Activated CD4-positive, alpha-beta T cell treated with anti-CD3 and anti-CD28 coated beads, Interleukin-2, Interleukin-4, amounts not matched to agents 100 ng/mL and 50 ng/mL, durations not matched to agents 16 hours and 8 hours (primary cell): ENCODE measurements around the gene ELFN1.

Source experiments
- DNase-seq: peaks from one replicate; pipeline ENCODE4 v3.0.0-alpha.2; 2020; ENCODE audit warnings: low spot score

Gene ELFN1

DNA sequence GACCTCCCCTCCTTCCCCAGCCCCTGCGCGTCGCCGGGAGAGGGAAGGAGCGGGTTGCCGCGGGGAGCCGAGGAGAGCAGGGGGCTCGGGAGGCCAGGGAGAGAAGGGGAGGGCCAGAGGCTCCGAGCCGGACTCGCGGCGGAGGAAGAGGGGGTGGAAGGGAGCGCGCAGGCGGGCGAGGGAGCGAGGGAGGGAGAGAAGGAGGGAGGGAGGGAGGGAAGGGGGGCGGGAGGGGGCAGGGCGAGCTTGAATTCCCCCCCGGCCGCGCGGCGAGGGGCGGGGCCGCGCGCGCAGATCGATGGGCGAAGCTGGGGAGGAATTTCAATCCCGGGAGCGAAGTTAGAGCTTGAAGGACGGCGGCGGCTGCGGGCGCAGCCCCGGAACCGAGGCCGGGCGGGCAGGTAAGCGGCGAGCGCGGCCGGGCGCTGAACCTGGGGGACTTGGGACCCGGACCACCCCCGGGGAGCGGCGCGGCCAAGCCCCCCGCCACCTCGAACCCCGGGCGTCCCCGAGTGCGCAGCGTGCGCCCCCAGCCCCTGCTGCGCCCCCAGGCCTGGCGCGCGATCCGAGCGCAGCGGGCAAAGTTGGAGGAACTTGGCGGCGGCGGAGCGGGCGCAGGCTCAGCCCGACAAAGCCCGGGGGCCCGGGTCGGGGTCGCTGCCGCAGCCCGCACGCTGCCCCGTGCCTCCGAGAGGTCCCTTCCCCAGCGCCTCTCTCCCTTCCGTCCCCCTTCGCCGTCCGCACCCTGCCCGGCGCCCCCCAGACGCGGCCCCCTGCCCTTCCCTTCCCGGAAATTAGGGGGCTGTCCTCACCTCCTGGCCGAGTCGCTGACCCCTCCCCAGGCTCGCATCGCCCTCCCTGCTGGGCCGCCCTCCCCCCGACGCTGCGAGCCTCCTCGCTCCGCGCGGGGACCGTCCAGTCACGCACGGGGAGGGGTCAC, at the start of gene ELFN1:
ELFN1 (plus strand) TSS at position 324 of the 940 bp plus-strand sequence. CDS start 74,320 bp downstream, outside the sequence.
- no peak for DNase-seq

DNA sequence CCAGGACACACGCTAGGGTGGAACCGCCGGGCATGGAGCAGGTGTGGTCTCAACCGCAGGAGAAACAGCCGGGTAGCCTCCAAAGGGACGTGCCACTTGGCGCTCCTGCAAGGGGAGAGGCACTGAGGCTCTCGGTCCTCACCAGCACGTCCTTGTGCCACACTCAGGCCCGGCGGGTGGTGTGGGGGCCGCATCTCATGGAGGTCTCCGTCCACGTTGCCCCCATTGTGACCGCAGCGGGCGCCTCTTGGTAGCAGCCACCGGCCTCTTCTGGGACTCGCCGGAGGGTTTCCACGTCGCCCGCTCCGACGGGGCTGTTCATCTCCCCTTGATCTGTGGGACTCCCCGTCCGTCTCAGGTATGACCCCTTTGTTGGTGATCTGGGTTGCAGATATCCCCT, 49.2 kb upstream of the ELFN1 start:
- DNase-seq, result no peak

DNA sequence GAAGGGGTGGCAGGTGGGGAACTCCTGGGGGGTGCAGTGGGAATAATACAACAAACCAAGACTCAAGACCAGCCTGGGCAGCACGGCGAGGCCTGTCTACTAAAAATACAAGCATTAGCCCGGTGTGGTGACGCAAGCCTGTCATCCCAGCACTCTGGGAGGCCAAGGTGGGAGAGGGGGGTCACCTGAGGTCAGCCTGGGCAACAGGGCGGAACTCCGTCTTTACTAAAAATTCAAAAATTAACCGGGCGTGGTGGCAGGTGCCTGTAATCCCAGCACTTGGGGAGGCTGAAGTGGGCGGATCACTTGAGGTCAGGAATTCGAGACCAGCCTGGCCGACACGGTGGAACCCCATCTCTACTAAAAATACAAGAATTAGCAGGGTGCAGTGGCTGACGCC, 48.4 kb upstream of the ELFN1 start:
- DNase-seq, result no peak

DNA sequence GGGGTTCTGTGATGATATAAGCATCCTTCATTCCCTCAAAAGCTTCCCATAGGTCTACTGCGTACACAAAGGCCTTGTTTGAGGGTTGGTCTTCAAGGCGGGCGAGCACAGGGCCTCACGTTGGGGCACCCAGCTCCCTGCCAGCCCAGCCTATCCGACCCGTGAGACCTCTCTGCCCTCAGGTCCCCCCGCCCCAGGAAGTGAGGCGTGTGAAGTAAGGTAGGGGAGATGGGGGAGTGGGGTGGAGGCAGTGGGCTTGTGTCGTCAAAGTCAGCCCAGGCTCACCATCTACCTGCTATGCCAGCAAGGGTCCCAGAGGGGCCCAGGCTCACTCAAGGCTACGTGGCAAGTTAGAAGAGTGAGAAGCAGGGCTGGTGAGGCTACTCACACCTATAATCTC, 47.6 kb upstream of the ELFN1 start:
- DNase-seq, result no peak

DNA sequence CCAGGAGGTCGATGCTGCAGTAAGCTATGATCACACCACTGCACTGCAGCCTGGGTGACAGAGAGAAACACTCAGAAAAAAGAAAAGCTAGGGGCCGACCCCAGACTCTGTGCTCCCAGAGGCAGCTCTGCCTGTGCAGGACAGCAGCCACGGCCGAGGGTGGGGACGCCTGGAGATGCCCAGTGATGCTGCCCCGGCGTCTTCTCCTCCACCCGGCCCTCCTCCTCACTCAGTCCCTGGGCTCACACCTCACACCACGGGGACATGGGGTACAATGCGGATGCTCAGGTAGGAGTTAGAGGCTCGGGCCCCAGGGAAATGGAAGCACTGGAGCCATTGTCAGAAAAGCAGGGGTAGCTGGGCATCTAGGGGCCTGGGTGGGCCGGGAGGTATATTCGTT, 46.3 kb upstream of the ELFN1 start:
- DNase-seq, result no peak

DNA sequence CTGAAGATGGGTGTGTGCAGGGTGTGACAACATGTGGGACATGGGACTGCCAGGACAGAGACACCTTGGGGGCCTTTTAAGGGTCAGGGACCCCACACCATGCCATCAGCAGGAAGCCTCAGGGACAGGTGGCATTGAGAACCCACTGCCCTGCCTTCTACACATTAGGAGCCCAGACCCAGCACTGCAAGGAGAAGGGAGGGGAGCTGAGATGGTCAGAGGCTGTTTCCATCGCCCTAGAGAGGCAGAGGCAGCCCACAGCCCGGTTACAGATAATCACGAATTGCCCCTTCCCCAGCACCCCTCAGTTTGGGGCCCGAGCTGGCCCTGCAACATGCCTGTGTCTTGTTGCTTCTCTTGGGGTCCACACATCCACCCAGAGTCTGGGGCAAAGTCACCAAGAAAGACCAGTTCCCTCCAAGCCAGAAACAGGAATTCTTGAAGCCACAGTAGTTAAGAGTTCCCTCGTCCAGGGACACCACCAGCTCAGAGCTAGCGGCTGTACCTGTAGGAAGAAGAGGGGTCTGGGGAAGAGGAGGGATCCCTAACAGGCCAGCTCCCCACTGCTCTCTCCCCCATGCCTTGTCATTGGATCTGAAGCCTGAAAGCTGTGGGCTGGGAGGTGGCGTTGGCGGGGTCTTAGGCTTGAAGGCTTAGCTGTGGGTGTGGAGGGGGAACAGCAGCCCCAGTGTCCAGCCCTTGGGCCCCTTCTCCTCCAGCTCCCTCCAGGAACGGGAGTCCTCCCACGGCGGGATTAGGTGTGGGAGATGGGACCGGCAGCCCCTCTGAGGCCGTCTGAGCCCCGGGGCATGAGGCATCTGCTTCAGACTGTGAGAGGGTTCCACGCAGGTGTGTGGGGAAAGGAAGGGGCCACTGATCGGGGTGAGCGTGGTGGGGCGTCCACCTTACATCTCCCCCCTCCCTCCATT, 44.8 kb upstream of the ELFN1 start:
- no peak for DNase-seq

DNA sequence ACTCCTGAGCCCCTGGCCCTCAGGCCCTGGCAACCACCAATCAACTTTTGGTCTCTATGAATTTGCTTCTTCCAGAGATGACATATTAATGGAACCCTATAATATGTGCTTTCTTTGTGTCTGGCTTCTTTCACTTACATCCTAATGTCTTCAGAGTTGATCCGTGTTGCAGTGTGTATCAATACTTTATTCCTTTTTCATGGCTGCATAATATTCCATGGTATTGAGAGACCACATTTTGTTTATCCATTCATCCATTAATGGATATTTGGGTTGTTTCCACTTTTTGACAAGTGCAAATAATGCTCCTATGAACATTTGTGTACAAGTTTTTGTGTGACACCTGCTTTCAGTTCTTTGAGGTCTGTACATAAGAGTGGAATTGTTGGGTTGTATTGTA, 43.3 kb upstream of the ELFN1 start:
- no peak for DNase-seq

DNA sequence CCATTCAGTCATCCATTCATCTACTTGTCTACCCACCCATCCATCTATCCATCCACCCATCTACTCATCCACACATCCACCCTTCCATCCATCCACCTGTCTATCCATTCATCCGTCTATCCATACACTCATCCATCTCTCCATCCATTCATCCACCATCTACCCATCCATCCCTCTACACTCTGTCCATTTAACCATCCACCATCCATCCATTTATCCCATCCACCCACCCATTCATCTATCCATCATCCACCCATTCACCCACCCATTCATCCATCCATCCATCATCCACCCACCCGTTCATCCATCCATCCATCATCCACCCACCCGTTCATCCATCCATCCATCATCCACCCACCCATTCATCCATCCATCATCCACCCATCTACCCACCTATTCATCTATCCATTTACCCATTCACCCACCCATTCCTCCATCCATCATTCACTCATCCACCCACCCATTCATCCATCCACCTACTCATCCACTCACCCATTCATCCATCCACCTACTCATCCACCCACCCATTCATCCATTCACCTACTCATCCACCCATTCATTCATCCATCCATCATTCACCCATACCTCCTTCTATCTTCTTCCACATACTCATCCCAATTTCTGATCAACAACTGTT, 39.3 kb upstream of the ELFN1 start:
- DNase-seq, result no peak

DNA sequence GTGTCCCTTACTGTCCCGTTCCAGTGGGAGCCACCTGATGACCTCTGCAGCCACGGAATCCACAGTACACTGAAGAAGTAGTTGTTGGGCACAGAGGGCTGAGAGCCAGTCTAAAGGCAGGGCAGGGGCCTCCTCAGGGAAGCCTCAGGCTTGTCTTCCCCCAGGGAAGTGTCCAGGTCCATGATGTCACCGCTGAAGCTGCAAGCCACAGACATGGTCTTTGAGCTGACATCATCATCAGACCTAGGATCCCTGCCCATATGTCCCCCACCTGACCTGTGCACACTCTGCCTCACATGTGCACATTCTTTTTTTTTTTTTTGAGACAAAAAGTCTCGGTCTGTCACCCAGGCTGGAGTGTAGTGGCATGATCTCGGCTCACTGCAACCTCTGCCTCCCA, 38.4 kb upstream of the ELFN1 start:
- DNase-seq, result no peak

DNA sequence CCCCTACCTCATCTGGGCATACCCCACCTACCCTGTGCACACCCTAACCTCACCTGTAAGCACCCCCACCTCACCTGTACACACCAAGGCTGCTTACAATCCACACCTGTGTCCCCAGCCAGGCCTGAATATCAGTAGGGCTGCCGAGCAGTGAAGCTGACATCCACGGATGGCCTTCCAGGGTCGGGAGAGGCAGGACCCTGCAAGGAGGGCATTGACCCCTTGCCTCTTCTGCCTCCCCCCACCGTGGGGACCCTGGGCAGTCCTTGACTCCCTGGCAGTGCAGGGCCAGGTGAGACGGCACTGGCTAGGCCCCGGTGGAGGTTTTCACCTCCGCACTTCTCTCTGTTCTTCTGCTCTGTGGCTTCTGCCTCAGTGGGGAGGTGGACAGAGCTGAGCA, 37.6 kb upstream of the ELFN1 start:
- DNase-seq, result no peak

DNA sequence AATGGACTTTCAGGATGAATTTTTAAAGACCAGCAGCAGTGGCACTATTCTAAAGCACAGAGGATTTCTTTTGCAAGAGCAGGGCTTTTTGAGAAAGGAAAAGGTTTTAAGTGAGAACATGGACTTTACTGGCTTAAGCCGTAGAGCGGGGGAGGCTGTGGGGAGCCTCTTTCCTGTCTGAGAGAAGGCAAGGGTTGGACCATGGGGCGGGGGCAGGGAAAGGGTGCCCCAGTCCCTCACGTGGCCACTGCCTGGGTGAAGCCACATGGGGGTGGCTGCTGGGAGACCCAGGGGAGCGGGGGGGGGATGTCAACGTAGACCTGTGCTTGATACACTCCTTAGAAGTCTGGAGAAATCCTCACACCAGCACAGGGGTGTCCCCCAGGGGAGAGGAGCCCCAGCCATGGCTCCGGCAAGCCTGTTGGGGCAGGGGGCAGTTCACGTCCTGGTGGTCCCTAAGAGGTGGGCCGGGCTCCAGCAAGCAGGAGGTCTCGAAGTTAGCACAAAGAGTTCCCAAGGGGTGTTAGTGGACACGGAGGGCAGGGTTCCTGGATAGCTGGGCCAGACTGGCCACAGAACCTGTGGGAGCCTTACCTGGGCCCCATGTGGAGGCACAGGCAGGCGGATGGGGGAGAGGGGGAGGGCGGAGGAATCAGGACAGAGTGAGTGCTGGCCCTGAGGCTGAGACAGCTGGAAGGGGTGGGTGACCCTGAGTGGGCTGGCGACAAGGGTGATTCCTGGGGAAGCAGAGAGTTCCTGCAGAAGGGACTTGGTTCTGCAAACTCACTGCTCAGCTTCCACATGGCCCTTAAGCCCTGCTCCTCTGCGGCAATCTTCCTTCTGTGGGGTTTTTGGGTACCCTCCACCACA, 36.9 kb upstream of the ELFN1 start:
- DNase-seq, result no peak

DNA sequence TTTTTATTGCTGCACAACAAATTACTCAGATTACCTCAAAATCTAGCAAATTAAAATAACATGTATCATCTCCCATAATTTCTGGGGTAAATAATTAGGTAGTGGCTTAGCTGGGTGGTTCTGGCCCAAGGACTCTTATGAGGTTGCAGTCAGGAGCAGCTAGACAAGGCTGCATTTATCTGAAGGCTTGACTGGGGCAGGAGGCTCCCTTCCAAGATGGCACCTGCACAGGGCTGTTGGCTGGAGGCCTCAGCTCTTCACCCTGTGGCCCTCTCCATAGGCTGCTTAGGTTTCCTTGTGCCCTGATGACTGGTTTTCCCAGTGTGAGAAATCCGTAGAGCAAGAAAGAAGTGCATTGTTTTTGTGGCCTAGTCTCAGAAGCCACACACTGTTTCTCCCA, 34.7 kb upstream of the ELFN1 start:
- no peak for DNase-seq

DNA sequence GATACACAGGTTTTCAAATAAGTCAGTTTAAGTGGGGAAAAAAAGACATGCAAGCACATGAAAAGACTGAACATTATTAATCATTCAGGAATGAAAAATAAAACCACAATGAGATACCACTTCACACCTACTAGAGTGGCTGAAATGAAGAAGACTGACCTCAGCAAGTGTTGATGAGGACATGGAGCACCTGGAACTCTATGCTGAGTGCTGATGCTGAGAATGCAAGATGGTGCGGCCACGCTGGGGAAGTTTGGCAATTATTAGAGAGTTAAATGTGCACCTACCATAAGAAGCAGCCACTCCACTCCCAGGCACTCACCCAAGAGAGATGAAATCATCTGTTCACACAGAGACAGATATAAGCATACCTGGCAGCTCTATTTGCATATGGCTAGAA, 32.9 kb upstream of the ELFN1 start:
- no peak for DNase-seq

DNA sequence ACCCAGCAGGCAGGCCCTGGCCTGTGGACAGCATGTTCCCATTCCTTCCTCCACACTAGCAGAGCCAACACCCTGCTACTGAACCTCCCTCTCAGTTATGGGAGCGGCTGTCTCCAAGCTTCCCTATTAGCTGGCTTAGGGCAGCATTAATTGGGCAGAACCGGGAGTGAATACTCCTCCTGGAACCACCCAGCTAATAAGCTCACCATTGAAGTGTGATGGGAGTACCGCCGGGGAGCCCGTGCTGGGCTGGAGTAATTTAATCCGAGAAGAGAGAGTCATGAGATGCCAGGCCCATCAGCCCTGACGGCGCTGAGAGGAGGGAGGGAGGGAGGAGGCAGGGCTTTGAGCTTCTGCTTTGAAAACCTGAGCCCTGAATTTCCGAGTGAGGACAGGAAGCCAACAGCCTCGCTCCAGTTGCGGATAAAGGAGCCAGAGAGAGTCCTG, 31.8 kb upstream of the ELFN1 start:
- no peak for DNase-seq

DNA sequence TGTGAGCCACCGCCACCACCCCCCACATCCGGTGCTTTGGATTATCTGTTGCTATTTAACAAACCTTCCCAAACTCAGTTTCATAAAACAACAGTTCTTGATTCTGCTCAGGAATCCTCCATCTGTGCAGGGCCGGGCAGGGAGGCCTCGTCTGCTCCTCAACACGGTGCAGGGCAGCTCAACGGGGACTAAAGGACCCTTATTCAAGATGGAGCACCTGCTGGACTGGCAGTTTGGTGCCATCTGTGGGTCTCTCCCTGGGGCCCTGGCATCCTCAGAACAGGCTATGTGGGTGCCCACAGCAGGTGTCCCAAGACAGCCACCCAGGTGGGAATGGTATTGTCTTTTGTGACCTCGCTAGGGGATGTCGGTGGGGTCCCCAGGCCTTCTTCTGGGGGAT, 31.0 kb upstream of the ELFN1 start:
- DNase-seq, result no peak

DNA sequence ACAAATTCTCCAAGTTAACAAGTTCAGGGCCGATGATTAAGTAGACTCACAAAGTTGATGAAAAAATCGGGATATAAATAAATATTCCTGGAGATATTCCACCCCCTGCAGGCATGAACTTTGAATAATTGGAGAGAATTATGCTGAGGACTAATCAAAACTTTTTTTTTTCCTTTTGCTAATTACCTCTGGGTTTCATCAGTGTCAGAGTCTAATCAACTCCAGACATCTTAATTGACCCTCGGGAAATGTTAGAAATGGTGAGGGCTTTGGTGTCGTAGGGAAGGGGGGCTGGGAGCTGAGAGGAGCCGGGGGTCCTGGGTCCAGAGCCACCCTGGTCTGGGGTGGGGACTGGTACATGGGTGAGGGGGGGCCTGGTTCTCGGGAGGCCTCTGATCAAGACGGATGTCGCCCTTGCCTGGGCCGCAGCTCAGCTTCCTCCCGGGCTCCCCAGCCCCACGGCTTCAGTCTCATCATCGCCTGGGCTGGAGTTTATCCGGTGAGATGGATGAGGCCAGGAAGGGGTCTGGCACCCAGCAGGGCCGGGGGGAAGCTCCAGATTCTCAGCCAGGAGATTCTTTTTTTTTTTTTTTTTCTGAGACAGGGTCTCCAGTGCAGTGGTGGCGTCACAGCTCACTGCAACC, 30.4 kb upstream of the ELFN1 start:
- no peak for DNase-seq

DNA sequence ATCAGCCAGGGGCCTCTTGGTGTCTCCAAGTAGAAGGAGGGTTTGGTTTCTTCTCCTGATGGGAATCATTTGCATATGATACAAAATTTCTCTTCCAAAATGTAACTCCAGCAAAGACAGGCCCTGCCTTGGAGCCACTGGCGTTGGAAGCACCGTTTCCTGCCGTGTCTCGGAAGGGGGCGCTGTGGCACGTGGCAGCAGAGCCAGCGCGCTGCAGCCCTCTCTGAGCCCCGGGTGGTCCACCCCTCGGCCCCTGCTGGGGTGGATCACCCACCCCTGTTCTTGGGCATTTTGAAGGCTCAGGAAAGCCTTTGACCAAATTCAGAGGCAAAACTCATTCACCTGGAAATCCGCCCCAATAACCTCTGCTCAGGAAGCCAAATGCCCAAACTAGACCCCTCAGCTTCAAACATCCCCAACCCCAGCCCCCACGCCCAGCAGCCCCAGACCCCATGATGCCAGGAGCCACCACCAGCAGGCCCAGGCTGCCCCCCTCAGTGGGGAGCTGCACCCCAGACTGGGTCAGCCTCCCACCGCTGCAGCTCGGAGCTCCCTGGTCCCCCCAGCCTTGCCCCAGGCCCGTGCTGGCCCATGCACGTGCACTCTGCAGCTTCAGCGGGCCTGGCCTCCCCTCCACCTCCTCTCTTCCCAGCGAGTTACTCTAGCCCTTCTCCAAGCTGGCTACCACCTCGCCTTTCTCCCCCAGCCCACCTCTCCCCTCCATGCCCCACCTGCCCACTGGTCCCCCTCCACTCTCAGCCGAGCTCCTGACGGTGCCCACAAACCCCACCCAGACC, 29.5 kb upstream of the ELFN1 start:
- DNase-seq, result no peak

DNA sequence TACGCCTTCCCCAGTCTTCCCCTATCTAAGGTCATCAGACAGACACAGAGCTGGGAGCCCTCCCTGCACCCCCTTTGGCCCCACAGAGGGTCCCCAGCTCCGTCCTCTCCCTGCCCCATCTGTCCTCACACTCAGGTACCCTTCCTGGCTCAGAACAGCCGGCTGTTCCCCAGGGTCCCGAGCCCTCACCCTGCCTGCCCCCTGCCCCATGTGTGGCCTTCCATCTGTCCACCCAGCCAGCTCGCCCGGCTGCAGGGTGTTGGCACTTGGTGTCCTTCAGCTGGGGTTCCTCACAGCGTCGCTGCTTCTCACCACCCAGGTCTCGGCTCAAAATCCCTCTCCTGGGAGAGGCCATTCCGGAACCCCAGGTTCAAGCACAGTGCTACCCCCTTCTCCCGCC, 28.9 kb upstream of the ELFN1 start:
- DNase-seq, result no peak

DNA sequence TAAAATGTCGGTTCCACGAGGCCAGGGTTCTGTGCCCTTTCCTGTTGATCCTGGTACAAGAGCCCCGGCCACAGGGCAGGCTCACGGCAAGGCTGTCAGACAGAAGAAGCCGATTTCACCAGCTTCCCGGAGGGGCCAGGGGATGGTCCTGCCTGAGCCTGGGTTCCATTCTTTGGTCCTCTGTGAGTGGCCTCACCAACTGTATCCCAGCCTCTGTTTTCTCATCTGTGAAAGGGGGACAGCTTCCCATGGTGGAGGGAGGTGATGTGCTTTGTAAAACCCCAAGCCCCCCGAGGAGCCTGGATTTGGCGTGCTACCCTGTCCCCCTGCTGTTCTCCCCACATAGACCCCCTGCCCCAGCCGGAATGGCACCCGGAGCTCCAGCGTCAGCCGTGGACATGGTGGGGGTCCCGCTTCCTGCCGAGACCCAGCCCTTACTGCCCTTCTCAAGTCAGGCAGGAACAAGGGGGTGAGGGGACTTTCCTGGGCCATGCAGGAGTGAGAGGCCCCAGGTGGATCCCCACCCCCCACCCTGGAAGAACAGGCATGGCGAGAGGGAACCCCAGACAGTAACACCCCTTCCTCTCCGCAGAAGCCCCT, 28.3 kb upstream of the ELFN1 start:
- DNase-seq, result no peak

DNA sequence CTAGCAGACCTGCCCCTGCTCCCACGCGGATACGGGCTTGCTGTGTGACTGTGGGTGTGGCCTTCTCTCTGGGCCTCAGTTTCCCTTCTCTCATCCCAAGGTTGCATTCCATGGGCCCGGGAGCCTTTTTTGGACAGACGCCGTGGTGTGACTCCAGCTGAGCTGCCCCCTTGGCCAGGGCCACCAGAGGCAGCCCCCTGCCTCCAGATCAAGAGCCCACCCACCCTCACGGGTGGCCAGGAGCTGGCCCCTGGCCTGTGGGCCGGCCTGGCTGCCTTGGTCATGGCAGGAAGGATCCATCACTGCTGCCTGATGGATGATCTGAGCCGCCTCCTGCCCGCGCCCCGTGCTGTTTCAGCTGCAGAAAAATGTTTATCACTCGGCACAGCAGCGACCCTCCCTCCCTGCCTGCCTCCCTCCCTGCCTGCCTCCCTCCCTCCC, 27.8 kb upstream of the ELFN1 start:
- no peak for DNase-seq
